Peyer's patch (tissue), 4 donors: Measurements from ENCODE around the gene FAM219A. TPM values are rescaled to one million over a fixed set of nuclear protein-coding genes. Genes with fewer than 3 reads are reported as not detected.

ENCODE experiments used
- DNase-seq, 3 donors: peaks; one replicate each; pipeline ENCODE4 v3.0.0-alpha.2; 2017 to 2019
- H3K27ac ChIP-seq, 4 donors: fragments of 200-600 bp; sonication (generic); one replicate each; pipeline ENCODE4 v1.5.1; 2016 to 2019
- H3K27me3 ChIP-seq, 2 donors: fragments of 200-600 bp; sonication (generic); one replicate each; pipeline ENCODE4 v1.5.1; 2019
- H3K36me3 ChIP-seq, 3 donors: fragments of 200-600 bp; sonication (generic); one replicate each; pipeline ENCODE4 v1.5.1; 2016 to 2019
- H3K4me1 ChIP-seq, 4 donors: fragments of 200-600 bp; sonication (generic); one replicate each; pipeline ENCODE4 v1.5.1; 2016 to 2019
- H3K4me3 ChIP-seq, 4 donors: fragments of 200-600 bp; sonication (generic); 1 replicate in 3 of 4; 2 replicates in 1 of 4; pipeline ENCODE4 v1.5.1; 2016 to 2019; ENCODE audit warnings: mild to moderate bottlenecking in 1 of 4
- H3K9me3 ChIP-seq, 4 donors: fragments of 200-600 bp; sonication (generic); one replicate each; pipeline ENCODE4 v1.5.1; 2016 to 2019; ENCODE audit warnings: mild to moderate bottlenecking in 1 of 4
- CTCF ChIP-seq, 6 experiments: fragments of 450-650 bp in 4 of 6; fragments of 200-600 bp in 2 of 6; sonication (generic) in 1 of 6; IDR thresholded peaks; one replicate each; pipeline ENCODE4 v1.5.1; 2017 to 2019; ENCODE audit warnings: antibody characterized with exemption in 6 of 6, mild to moderate bottlenecking in 3 of 6, moderate library complexity in 1 of 6
- POLR2A ChIP-seq, 2 donors: fragments of 450-650 bp; IDR thresholded peaks; one replicate each; pipeline ENCODE4 v1.5.1; 2017; ENCODE audit warnings: antibody characterized with exemption in 2 of 2, mild to moderate bottlenecking in 2 of 2, moderate library complexity in 2 of 2
- small RNA-seq, 2 donors: library from RNA; depleted of rRNA; stranded (forward); fragments of <200 nt; gene quantifications; one replicate each; pipeline ENCODE3, GENCODE V24; 2016
- total RNA-seq, 4 donors: library from RNA; depleted of rRNA; stranded (reverse); fragments of >200 nt; gene quantifications; one replicate each; pipeline ENCODE4 v1.1.0, GENCODE V29; 2016

Gene FAM219A
- total RNA-seq, 4 donors from 2014 or later, result 6.0 to 13.2 (median 9.5) TPM

GRCh38 chr9:34349324-34349723, 109.0 kb downstream of the FAM219A start:
- H3K27ac ChIP-seq, result no peak overlapping the region
- no peak for TF ChIP-seq CTCF (IDR thresholded peaks at IDR 0.05)
- no peak for TF ChIP-seq POLR2A (IDR thresholded peaks at IDR 0.05)
- H3K27me3 ChIP-seq, result no peaks in the 10 kb centered on the region
- DNase-seq, result no peak
- H3K4me1 ChIP-seq, result peaks cover 0 to 16% (median 0%) of the 10 kb centered on the region in 4 donors
- H3K4me3 ChIP-seq, result no peak overlapping the region
- no peaks in the 10 kb centered on the region for H3K36me3 ChIP-seq
- H3K9me3 ChIP-seq, result no peaks in the 10 kb centered on the region

Small RNA genes within 50 kb of the gene (small RNA-seq; reads per million reads assigned to genes)
- 0 reads per million in 2 donors for gene RF00019
- gene RN7SKP24, result 0 reads per million in 2 donors

Other genes starting within 250 kb of the FAM219A start
- gene KIF24, start 129.3 kb downstream of the FAM219A start, total RNA-seq, result 1 to 10 TPM; 2.1 to 5.2 (median 2.9) TPM
- gene NUDT2, start 129.0 kb downstream of the FAM219A start, total RNA-seq, result 10 to 100 TPM in 3 of 4 donors, not detected in 1; 13.8 to 20.0 (median 14.7) TPM
- 10 to 100 TPM in 3 of 4 donors, 1 to 10 TPM in 1; 7.4 to 97.2 (median 88.3) TPM for gene MYORG, start 81.7 kb downstream of the FAM219A start, total RNA-seq
- not detected for gene DNAI1, start 235 bp upstream of the FAM219A start, total RNA-seq
- 1 to 10 TPM in 2 of 4 donors, not detected in 2; 1.8 to 3.3 TPM for gene ENHO, start 64.4 kb upstream of the FAM219A start, total RNA-seq
- 10 to 100 TPM in 3 of 4 donors, 1 to 10 TPM in 1; 1.7 to 24.6 (median 15.6) TPM for gene CNTFR, start 131.2 kb upstream of the FAM219A start, total RNA-seq
- 10 to 100 TPM; 28.9 to 83.5 (median 54.8) TPM for gene RPP25L, start 153.5 kb upstream of the FAM219A start, total RNA-seq
- gene DCTN3, start 161.9 kb upstream of the FAM219A start, total RNA-seq, result 10 to 100 TPM; 37.4 to 70.1 (median 47.5) TPM
- gene ARID3C, start 170.5 kb upstream of the FAM219A start, total RNA-seq, result under 1 TPM in 1 of 4 donors, not detected in 3; 0.53 TPM
- 100 to 1,000 TPM in 3 of 4 donors, 10 to 100 TPM in 1; 63.5 to 138 (median 111) TPM for gene SIGMAR1, start 179.2 kb upstream of the FAM219A start, total RNA-seq
- gene GALT, start 188.1 kb upstream of the FAM219A start, total RNA-seq, result 100 to 1,000 TPM; 111 to 310 (median 185) TPM
- 10 to 100 TPM; 37.8 to 98.3 (median 58.0) TPM for gene IL11RA, start 193.6 kb upstream of the FAM219A start, total RNA-seq
- gene CCL27, start 204.1 kb upstream of the FAM219A start, total RNA-seq, result not detected
- not detected for gene CCL19, start 232.7 kb upstream of the FAM219A start, total RNA-seq